GM12878 (cell line): ENCODE results near the gene SNED1.

ENCODE experiments used
- CTCF ChIP-seq, 3 experiments: IDR thresholded peaks in 2 of 3; conservative IDR thresholded peaks in 1 of 3; 2 replicates each; pipeline ENCODE4 v1.5.1; 2011; ENCODE audit warnings: low read depth in 3 of 3, low read length in 3 of 3, mild to moderate bottlenecking in 3 of 3, control low read depth in 2 of 3, moderate library complexity in 2 of 3, inconsistent platforms in 1 of 3, mixed read lengths in 1 of 3; ENCODE audit not compliant: control insufficient read depth in 2 of 3, insufficient read depth in 1 of 3; ENCODE audit errors: extremely low read depth in 1 of 3
- MYC ChIP-seq: IDR thresholded peaks from 2 replicates; pipeline ENCODE4 v1.6.1; 2011; ENCODE audit warnings: mild to moderate bottlenecking, low read length, moderate library complexity, inconsistent platforms; ENCODE audit not compliant: insufficient read depth, insufficient replicate concordance, insufficient read length, severe bottlenecking
- RAD21 ChIP-seq: IDR thresholded peaks from 2 replicates; pipeline ENCODE4 v1.6.1; 2011; ENCODE audit warnings: mild to moderate bottlenecking, low read depth, low read length, moderate library complexity; ENCODE audit not compliant: insufficient read depth
- SREBF2 ChIP-seq: IDR thresholded peaks from 2 replicates; pipeline ENCODE4 v1.6.1; 2012; ENCODE audit warnings: mild to moderate bottlenecking, low read length

GRCh38 chr2:240993446-240994170, 4.8 kb upstream of the SNED1 start:
- TF ChIP-seq CTCF (IDR thresholded peaks at IDR 0.05 in 2 of 3, conservative IDR thresholded peaks at IDR 0.05 in 1 of 3; ENCODE audit: control insufficient read depth in 2 of 3, extremely low read depth in 1 of 3, insufficient read depth in 1 of 3, low read depth in 3 of 3, low read length in 3 of 3) (no peak), MYC (no peak), SREBF2 (no peak), RAD21 (no peak)
